Chondrocyte (in vitro differentiated cells): ENCODE results near the gene CMIP. TPM values are rescaled to one million over a fixed set of nuclear protein-coding genes. Genes with fewer than 3 reads are reported as not detected.
A peak's percentile ranks its signal among the peaks of the same experiment; 100 is the strongest.

Source experiments
- DNase-seq: peaks from one replicate; pipeline ENCODE4 v3.0.0; 2021; ENCODE audit warnings: mixed read lengths, low spot score
- H3K27ac Mint-ChIP-seq: one replicate; pipeline ENCODE4 v1.8.0; 2021; ENCODE audit warnings: mild to moderate bottlenecking, moderate library complexity, mixed read lengths; ENCODE audit not compliant: unreplicated experiment
- H3K27me3 Mint-ChIP-seq: 2 replicates; pipeline ENCODE4 v1.8.0; 2021; ENCODE audit warnings: low read depth, mixed read lengths
- H3K36me3 Mint-ChIP-seq: 2 replicates; pipeline ENCODE4 v1.8.0; 2021; ENCODE audit warnings: low read depth, mixed read lengths
- H3K4me1 Mint-ChIP-seq: 2 replicates; pipeline ENCODE4 v1.8.0; 2021; ENCODE audit warnings: low read depth, mild to moderate bottlenecking, mixed read lengths
- H3K4me3 Mint-ChIP-seq: one replicate; pipeline ENCODE4 v1.8.0; 2021; ENCODE audit warnings: mild to moderate bottlenecking, moderate library complexity, mixed read lengths; ENCODE audit not compliant: unreplicated experiment
- H3K9me3 Mint-ChIP-seq: 2 replicates; pipeline ENCODE4 v1.8.0; 2021; ENCODE audit warnings: low read depth, mixed read lengths
- total RNA-seq: library from RNA; stranded (reverse); gene quantifications from 3 replicates; pipeline ENCODE4 v1.2.1, GENCODE V29; 2021
- TF ChIP-seq, protein P1 (sequence below): fragments of 200-600 bp; sonication (generic); IDR thresholded peaks from 2 replicates; pipeline ENCODE4 v1.5.0; 2021; ENCODE audit warnings: antibody characterized with exemption, mild to moderate bottlenecking, moderate library complexity

Gene CMIP
- total RNA-seq, 1 donor from 2014 or later: 62.9 TPM

DNA sequence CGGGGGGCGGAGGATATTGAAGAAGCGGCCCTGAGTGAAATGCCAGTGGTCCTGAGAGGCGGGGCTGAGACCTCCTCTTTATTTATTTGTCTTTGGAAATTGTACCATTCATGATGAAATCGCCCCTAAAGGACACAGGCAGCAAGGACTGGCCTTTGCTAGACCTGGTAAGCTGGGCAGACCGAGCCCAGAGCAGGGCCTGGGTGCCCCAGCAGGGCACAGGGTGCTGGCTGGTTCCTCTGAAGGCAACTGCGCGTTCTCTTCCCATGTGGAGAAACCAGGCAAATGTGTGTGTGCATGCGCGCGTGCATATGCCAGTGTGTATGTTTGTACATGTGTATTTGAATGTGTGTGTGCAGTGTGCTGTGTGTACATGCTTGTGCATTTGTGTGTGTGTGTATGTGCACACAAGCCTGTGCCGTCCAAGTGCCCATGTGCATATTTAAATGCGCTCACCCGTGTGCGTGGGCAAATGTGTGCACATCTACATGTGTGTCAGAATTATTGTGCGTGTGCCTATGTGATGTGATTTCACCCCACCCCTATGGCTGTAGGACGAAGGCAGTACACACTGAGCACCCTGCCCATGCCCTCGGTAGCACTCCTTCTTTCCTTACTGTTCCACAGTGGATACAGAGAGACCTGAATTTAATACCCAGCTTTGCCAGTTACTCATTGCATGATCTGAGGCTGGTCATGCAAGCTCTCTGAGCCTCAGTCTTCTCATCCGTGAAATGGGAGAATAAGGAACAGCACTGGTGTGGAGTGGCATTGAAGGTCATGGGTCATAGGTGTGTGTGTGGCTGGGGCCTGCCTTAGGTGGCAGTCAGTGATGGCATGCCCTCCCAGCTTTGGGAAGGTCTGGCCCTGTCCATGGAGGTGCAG is 105.2 kb downstream of the CMIP start:
- Mint-ChIP-seq H3K27me3 (no peaks in the 10 kb centered on the region), H3K9me3 (no peaks in the 10 kb centered on the region), H3K27ac (no peak overlapping the region), H3K4me3 (no peak overlapping the region), H3K36me3 (no peaks in the 10 kb centered on the region), H3K4me1 (peaks cover 39% of the 10 kb centered on the region)
- no peak for DNase-seq
- TF ChIP-seq, protein P1, sequence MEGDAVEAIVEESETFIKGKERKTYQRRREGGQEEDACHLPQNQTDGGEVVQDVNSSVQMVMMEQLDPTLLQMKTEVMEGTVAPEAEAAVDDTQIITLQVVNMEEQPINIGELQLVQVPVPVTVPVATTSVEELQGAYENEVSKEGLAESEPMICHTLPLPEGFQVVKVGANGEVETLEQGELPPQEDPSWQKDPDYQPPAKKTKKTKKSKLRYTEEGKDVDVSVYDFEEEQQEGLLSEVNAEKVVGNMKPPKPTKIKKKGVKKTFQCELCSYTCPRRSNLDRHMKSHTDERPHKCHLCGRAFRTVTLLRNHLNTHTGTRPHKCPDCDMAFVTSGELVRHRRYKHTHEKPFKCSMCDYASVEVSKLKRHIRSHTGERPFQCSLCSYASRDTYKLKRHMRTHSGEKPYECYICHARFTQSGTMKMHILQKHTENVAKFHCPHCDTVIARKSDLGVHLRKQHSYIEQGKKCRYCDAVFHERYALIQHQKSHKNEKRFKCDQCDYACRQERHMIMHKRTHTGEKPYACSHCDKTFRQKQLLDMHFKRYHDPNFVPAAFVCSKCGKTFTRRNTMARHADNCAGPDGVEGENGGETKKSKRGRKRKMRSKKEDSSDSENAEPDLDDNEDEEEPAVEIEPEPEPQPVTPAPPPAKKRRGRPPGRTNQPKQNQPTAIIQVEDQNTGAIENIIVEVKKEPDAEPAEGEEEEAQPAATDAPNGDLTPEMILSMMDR: no peak

DNA sequence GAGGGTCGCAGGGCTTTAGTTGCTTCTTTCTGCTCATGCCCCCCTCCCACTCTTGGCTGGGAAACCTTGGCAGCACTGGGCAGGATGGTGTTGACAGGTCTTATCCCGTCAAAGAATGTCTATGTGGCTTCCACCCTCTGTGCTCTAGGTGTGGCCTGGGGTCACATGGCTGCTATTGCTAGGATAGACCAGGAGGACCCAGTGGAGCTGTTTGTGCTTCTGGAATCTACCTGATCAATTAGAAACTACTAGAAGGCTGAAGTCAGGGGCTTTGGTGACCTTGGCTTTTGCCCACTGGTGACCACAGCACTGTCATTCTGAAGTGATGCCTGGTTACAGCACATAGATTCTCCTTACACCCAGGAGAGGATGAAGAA is 105.8 kb downstream of the CMIP start:
- DNase-seq: no peak
- no peaks in the 10 kb centered on the region for H3K36me3 Mint-ChIP-seq
- H3K27ac Mint-ChIP-seq: no peak overlapping the region
- H3K4me3 Mint-ChIP-seq: no peak overlapping the region
- TF ChIP-seq, protein P1: no peak
- H3K4me1 Mint-ChIP-seq: peaks cover 38% of the 10 kb centered on the region
- no peaks in the 10 kb centered on the region for H3K27me3 Mint-ChIP-seq
- H3K9me3 Mint-ChIP-seq: no peaks in the 10 kb centered on the region

DNA sequence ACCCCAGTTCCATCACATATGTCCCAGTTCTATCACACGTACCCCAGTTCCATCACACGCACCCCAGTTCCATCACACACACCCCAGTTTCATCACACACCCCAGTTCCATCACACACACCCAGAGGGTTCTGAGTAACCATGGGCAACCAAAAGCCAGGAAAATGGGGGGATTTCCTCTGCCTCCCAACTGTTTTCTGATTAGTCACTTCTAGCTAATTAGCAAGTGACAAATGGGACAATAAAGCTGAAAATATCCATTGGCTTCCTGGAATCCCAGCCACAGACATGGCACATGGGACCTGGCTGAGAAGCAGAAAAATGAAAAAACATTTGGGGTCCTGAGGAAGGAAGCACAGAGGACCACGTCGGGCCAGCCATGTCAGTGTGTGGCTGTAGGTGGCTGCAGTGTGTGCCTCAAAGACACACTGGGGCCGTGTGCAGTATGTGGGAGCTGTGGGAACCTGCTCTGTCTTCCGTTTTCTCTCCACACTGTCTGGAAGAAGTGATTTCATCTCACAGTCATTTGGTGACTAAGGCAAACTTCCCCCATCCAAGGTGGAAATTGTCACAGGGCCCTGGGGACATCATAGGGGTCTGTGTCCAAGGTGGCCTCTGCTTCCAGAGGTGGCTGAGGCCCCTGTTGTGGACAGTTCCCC is 106.7 kb downstream of the CMIP start:
- Mint-ChIP-seq H3K36me3 (no peaks in the 10 kb centered on the region), H3K9me3 (no peaks in the 10 kb centered on the region), H3K27ac (peak overlapping the region; percentile 85), H3K4me1 (peaks cover 39% of the 10 kb centered on the region), H3K4me3 (no peak overlapping the region), H3K27me3 (no peaks in the 10 kb centered on the region)
- TF ChIP-seq, protein P1: no peak
- no peak for DNase-seq

DNA sequence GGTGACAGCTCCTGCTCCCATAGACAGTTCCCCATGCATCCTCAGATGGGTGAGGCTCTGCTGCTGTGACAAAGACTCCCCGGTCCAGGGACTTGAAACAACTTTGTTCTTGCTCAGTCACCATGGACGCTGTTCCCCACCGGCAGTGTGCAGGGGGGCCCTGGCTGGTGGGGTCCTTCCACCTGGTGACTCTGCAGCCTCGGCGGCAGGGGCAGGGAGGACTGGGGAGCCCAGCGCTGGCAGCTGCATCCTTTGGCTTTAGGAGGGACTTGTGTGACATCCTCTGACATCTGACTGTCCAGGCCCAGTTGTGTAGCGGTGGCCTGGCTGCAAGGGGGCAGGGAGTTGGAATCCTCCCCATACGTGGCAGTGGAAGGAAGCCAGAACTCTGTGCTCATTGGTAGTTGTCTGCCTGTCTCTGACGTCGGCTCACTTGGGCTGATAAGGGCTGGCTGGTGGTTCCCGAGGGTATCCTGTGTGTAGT is 107.3 kb downstream of the CMIP start:
- Mint-ChIP-seq H3K27ac (peak overlapping the region; percentile 79), H3K4me1 (peaks cover 43% of the 10 kb centered on the region), H3K9me3 (no peaks in the 10 kb centered on the region), H3K27me3 (no peaks in the 10 kb centered on the region), H3K36me3 (no peaks in the 10 kb centered on the region), H3K4me3 (no peak overlapping the region)
- TF ChIP-seq, protein P1: no peak
- DNase-seq: no peak

DNA sequence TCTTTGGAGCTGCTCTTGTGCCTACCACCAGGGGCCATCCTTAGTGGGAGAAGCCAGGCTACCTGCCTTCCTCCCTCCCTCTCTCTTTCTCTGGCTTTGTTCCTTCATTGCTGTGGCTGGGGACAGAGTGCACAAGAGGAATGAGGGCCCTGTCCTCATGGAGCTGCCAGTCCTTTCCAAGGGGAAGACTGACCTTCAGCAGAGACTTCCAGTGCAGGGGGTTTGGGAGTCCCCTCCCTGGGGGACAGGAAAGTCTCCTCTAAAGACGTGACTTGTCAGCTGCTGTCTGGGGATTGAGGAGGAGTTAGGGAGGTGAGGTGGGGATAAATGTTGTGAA is 108.1 kb downstream of the CMIP start:
- Mint-ChIP-seq H3K27ac (peak overlapping the region; percentile 79), H3K4me1 (peaks cover 43% of the 10 kb centered on the region), H3K4me3 (no peak overlapping the region), H3K27me3 (no peaks in the 10 kb centered on the region), H3K9me3 (no peaks in the 10 kb centered on the region), H3K36me3 (no peaks in the 10 kb centered on the region)
- peak; percentile 37 for DNase-seq
- TF ChIP-seq, protein P1: no peak
